K562 (cell line): ENCODE results near the gene DNAJA1. TPM values are rescaled to one million over a fixed set of nuclear protein-coding genes. Genes with fewer than 3 reads are reported as not detected.
A peak's percentile ranks its signal among the peaks of the same experiment; 100 is the strongest.

Source experiments
- ATAC-seq: fragments of 200-7000 bp; cut with Tn5 transposase; 3 replicates; pipeline ENCODE4 v1.9.1; 2020; ENCODE audit warnings: moderate library complexity
- BruUV-seq: library from RNA; stranded (reverse); fragments of 400-500 nt; replicated peaks from 2 replicates; lab custom pipeline; 2021; lab: Mats Ljungman, UMichigan
- CTCF ChIA-PET: fragments of 300-600 bp; formaldehyde crosslinking; extraction: SDS; loops from one replicate; lab custom pipeline; 2021; ENCODE audit warnings: low intra/inter-chr PET ratio; lab: Yijun Ruan, JAX
- POLR2A ChIA-PET: fragments of 300-600, 350-650 bp; sonication (Branson Sonifier 250); formaldehyde crosslinking; extraction: SDS; loops from one replicate; lab custom pipeline; 2021; ENCODE audit warnings: antibody characterized with exemption, inconsistent platforms; lab: Yijun Ruan, JAX
- DNase-seq, 4 experiments: peaks; one replicate each; pipeline versions ENCODE4 v3.0.0 to v3.0.0-alpha.2; 2011 to 2018; ENCODE audit warnings: low spot score in 3 of 4, mixed read lengths in 3 of 4; ENCODE audit errors: extremely low read depth in 1 of 4
- FAIRE-seq: peaks from 2 replicates; lab custom pipeline; 2011; peaks lifted over from hg19 to GRCh38; lab: Jason Lieb, UNC
- H2AFZ ChIP-seq: 2 replicates; pipeline ENCODE4 v1.6.0; 2011; ENCODE audit warnings: low read depth, low read length, control low read depth, inconsistent platforms
- H3K27ac ChIP-seq: fragments of 200-600 bp; 3 replicates; pipeline ENCODE4 v1.8.0; 2011; ENCODE audit warnings: low read depth, mild to moderate bottlenecking, control low read depth, inconsistent platforms, low read length, moderate library complexity, mixed read lengths; ENCODE audit errors: extremely low read depth
- H3K27me3 ChIP-seq, 2 experiments: fragments of 300-600 bp in 1 of 2; 2 replicates in 1 of 2; 3 replicates in 1 of 2; pipeline versions ENCODE4 v1.6.0 to v1.8.0; 2011; ENCODE audit warnings: inconsistent platforms in 2 of 2, low read length in 2 of 2, mild to moderate bottlenecking in 1 of 2, mixed read lengths in 1 of 2, moderate library complexity in 1 of 2; ENCODE audit not compliant: control insufficient read depth in 2 of 2, insufficient read depth in 2 of 2
- H3K36me3 ChIP-seq: fragments of 300-600 bp; 3 replicates; pipeline ENCODE4 v1.8.0; 2011; ENCODE audit warnings: mild to moderate bottlenecking, low read length, inconsistent platforms; ENCODE audit not compliant: control insufficient read depth, insufficient read depth
- H3K4me1 ChIP-seq, 2 experiments: fragments of 200-600 bp in 1 of 2; replicated peaks in 1 of 2; 2 replicates in 1 of 2; 3 replicates in 1 of 2; pipeline versions ENCODE4 v1.5.1 to v1.8.0; 2011; ENCODE audit warnings: inconsistent platforms in 2 of 2, low read length in 2 of 2, mild to moderate bottlenecking in 1 of 2, mixed read lengths in 1 of 2, moderate library complexity in 1 of 2; ENCODE audit not compliant: control insufficient read depth in 2 of 2, insufficient read depth in 2 of 2
- H3K4me2 ChIP-seq: 2 replicates; pipeline ENCODE4 v1.6.1; 2011; ENCODE audit warnings: low read length, control low read depth, inconsistent platforms, mixed read lengths; ENCODE audit not compliant: insufficient read depth
- H3K4me3 ChIP-seq: fragments of 200-600 bp; sonication (generic), shearing (Covaris generic); 2 replicates; pipeline ENCODE4 v1.5.1; 2016; ENCODE audit warnings: control low read depth, inconsistent platforms
- H3K79me2 ChIP-seq: fragments of 200-600 bp; 3 replicates; pipeline ENCODE4 v1.8.0; 2011; ENCODE audit warnings: low read length, inconsistent platforms; ENCODE audit not compliant: control insufficient read depth, insufficient read depth
- H3K9ac ChIP-seq, 2 experiments: 2 replicates each; pipeline versions ENCODE4 v1.6.0 to v1.6.1; 2011; ENCODE audit warnings: low read depth in 2 of 2, low read length in 2 of 2, control low read depth in 1 of 2, inconsistent platforms in 1 of 2, mild to moderate bottlenecking in 1 of 2, mixed read lengths in 1 of 2; ENCODE audit not compliant: insufficient read depth in 1 of 2
- H3K9me1 ChIP-seq: one replicate; pipeline ENCODE4 v1.6.0; 2011; ENCODE audit warnings: inconsistent platforms, mild to moderate bottlenecking, low read length, moderate library complexity; ENCODE audit not compliant: control insufficient read depth, insufficient read depth
- H3K9me3 ChIP-seq: replicated peaks from 2 replicates; pipeline ENCODE4 v1.5.1; 2011; ENCODE audit warnings: low read depth, low read length, inconsistent platforms; ENCODE audit not compliant: control insufficient read depth, insufficient read depth
- H4K20me1 ChIP-seq: replicated peaks from 2 replicates; pipeline ENCODE4 v1.6.1; 2011; ENCODE audit warnings: low read length, inconsistent platforms, mixed read lengths; ENCODE audit not compliant: control insufficient read depth, insufficient read depth
- BRCA1 ChIP-seq, 2 experiments: fragments of 450-650 bp in 1 of 2; sonication (generic) in 1 of 2; formaldehyde crosslinking in 1 of 2; IDR thresholded peaks; 2 replicates each; pipeline versions ENCODE4 v1.5.0 to v1.6.1; 2017 to 2020; ENCODE audit warnings: mild to moderate bottlenecking in 1 of 2, missing genetic modification reagents in 1 of 2
- CEBPB ChIP-seq: fragments of 450-650 bp; IDR thresholded peaks from 2 replicates; pipeline ENCODE4 v1.6.1; 2016; ENCODE audit warnings: missing genetic modification characterization, missing compliant biosample characterization
- RBM14 ChIP-seq: fragments of 200-400 bp; formaldehyde crosslinking; IDR thresholded peaks from 2 replicates; pipeline ENCODE4 v1.6.1; 2018; ENCODE audit warnings: low read depth, mild to moderate bottlenecking, low read length, moderate library complexity, borderline replicate concordance; ENCODE audit not compliant: insufficient read depth
- ZBTB7A ChIP-seq: IDR thresholded peaks from 2 replicates; pipeline ENCODE4 v1.6.1; 2011; ENCODE audit warnings: low read depth, mild to moderate bottlenecking, low read length, moderate library complexity, borderline replicate concordance; ENCODE audit not compliant: control insufficient read depth
- ZNF79 ChIP-seq: fragments of 250-450 bp; sonication (Bioruptor Pico); IDR thresholded peaks from 2 replicates; pipeline ENCODE4 v1.4.0; 2020; ENCODE audit warnings: low read depth, mild to moderate bottlenecking, moderate library complexity
- WGBS: fragments of 100-300 bp; shearing (Covaris generic); methylation state at CpG from one replicate; pipeline ENCODE4 v1.1.6; 2016; ENCODE audit warnings: low coverage, mixed read lengths; ENCODE audit not compliant: insufficient coverage; ENCODE audit errors: missing lambda C conversion rate; 5-methylcytosine and 5-hydroxymethylcytosine counted together
- in situ Hi-C: fragments of 300-500 bp; cut with MboI; formaldehyde crosslinking; loops from 4 replicates; pipeline ENCODE4 v1.15.0; 2018; ENCODE audit warnings: inconsistent platforms, mixed read lengths
- intact Hi-C: fragments of 100-400 bp; cut with micrococcal nuclease; formaldehyde crosslinking; loops from 2 replicates; pipeline ENCODE4 v1.14.2; 2022
- polyA plus RNA-seq, 8 experiments: library from polyadenylated mRNA; depleted of rRNA in 4 of 8; stranded (reverse) in 5 of 8; unstranded in 3 of 8; fragments of >200 nt; fragmentation: Nextera tagmentation in 2 of 8; fragmentation: Illumina TruSeq in 1 of 8; extraction: Ambion mirVana in 2 of 8; extraction: Trizol in 1 of 8; gene quantifications; 2 replicates each; pipeline versions ENCODE4 v1.2.1 to v1.2.3, GENCODE V29; 2011 to 2014; ENCODE audit warnings: inconsistent platforms in 1 of 8, missing spikeins in 1 of 8
- total RNA-seq, 7 experiments: library from RNA; depleted of rRNA in 6 of 7; stranded (reverse); fragments of >200 nt in 6 of 7; fragmentation: Illumina TruSeq in 2 of 7; extraction: Trizol in 2 of 7; gene quantifications; 2 replicates each; pipeline versions ENCODE4 v1.2.1 to v1.2.3, GENCODE V29; 2011 to 2021; ENCODE audit warnings: low replicate concordance in 1 of 7
- TF ChIP-seq, protein P1 (sequence below), 3 experiments: fragments of 200-800 bp in 1 of 3; sonication (Bioruptor generic) in 1 of 3; sonication (generic) in 1 of 3; formaldehyde crosslinking in 1 of 3; IDR thresholded peaks; 2 replicates each; pipeline versions ENCODE4 v1.6.1 to v1.8.0; 2016 to 2022; ENCODE audit warnings: mild to moderate bottlenecking in 2 of 3, missing compliant biosample characterization in 2 of 3, missing genetic modification characterization in 2 of 3, missing genetic modification reagents in 1 of 3
- TF ChIP-seq, protein P2 (sequence below): fragments of 250-450 bp; sonication (Bioruptor Pico); IDR thresholded peaks from 2 replicates; pipeline ENCODE4 v1.8.0; 2021; ENCODE audit warnings: borderline replicate concordance, mild to moderate bottlenecking, moderate library complexity; ENCODE audit not compliant: poor library complexity, severe bottlenecking

DNAJA1 gene
- total and polyA plus RNA-seq, 9 of the 15 experiments (the other 6 are each of a cell fraction or from before 2014, with no cell fraction given) = 109 to 359 (median 175) TPM

DNA sequence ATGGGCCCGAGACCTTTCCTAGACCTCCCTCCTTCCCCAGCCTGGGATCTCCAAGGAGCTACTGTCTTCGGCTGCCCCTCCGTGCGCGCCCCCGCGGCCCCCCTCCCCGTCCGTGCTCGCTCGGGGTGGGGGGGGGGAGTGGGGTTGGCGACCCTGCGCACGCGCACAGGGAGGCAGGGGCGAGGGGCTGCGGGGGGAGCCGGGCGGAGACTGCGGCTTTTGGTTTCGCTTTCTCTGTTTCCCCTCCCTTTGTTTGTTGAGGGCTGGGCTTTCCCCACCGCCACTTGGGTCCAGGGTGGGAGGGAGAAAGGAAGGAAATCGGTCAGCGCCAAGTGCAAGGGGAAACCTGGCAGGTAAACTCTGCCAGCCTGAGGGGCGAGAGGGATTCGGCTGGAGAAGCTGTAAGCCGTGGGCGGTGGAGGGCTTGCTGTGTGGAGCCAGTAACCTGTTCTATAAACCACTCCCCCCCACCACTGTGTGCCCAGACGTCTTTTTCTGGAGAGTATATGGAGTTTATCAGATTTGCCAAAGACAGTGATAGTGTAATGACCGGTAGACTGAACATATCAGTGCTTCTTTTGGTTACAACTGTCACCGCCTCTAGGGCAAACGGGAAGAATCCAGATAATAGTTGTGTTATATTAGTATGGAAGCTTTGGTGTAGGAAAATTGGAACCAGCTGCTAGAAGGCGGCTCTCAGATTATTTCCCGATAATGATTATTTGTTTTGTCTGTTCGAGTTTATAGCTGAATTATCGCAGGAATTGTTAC lies 684 bp downstream of the DNAJA1 start (continued):
- TF ChIP-seq ZBTB7A = peak; percentile 65; the same call in 1 of the 2 replicates
- TF ChIP-seq, protein P1, sequence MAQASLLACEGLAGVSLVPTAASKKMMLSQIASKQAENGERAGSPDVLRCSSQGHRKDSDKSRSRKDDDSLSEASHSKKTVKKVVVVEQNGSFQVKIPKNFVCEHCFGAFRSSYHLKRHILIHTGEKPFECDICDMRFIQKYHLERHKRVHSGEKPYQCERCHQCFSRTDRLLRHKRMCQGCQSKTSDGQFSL (CRISPR knock-in tag; IDR thresholded peaks at IDR 0.05) = peak; percentile 79
- TF ChIP-seq, protein P1 (tag; IDR thresholded peaks at IDR 0.05) = peak in 1 of 2 experiments; percentile 64; a peak in 1 of 4 replicates

DNA sequence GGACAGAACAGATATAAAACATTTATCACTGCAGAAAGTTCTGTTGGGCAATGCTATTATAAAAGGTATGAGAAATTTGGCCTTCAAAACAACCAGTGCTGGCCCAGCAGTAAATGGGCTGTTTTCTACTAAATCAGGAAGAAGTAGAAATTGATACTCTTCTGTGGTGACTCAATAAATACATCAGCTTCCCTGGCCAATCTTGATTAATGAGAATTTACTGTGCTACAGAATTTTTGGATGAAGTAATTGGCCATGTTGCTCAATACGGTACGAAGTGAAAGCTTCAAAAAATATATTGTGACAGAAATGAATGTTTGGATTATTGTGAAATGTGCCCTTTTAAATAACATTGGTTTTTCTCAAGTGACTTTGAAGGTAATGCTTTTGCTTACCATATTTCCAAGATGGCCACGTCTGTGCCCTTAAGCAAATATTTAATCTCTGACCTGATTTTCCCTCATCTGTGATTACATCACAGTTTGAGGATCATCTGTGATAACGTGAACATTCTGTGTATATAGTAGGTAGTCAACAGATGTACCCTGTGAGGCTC lies 4.2 kb downstream of the DNAJA1 start:
- POLR2A ChIA-PET = interaction anchor here (0.9 to 1.6 kb wide), 3 partner anchors 7 to 19 kb away, joined by 4 read pairs; no protein-coding TSS in a partner anchor
- H3K36me3 ChIP-seq = peaks cover 80% of the 10 kb centered on the region

More for the DNA sequence above, 4.2 kb downstream of the DNAJA1 start:
- FAIRE-seq (no peak), DNase-seq (no peak), ATAC-seq (no peak)
- H3K9me1 ChIP-seq = no peaks in the 10 kb centered on the region
- H3K27me3 ChIP-seq = no peaks in the 10 kb centered on the region
- in situ Hi-C loops (no loop called here), intact Hi-C loops (no loop called here)
- H3K9ac ChIP-seq = no peak overlapping the region
- 75% methylated on average over 4 of the region's 4 CpGs for WGBS
- H3K79me2 ChIP-seq = peaks cover 89% of the 10 kb centered on the region
- TF ChIP-seq BRCA1 (IDR thresholded peaks at IDR 0.05) (no peak), BRCA1 (CRISPR knock-in tag; IDR thresholded peaks at IDR 0.05) (no peak), RBM14 (no peak), ZNF79 (CRISPR knock-in tag) (no peak), CEBPB (peak; percentile 38; the same call in 1 of the 2 replicates)
- TF ChIP-seq, protein P2, sequence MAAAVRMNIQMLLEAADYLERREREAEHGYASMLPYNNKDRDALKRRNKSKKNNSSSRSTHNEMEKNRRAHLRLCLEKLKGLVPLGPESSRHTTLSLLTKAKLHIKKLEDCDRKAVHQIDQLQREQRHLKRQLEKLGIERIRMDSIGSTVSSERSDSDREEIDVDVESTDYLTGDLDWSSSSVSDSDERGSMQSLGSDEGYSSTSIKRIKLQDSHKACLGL (CRISPR knock-in tag) = no peak
- H3K4me3 ChIP-seq = no peak overlapping the region
- peaks cover 3 to 9% of the 10 kb centered on the region in 2 experiments; a peak in 4 of 5 replicates for H3K4me1 ChIP-seq
- CTCF ChIA-PET = no interaction called here
- BruUV-seq = no TSS peak
- peaks cover 12% of the 10 kb centered on the region; the same call in 1 of the 2 replicates for H4K20me1 ChIP-seq
- H2AFZ ChIP-seq = no peak overlapping the region
- no peaks in the 10 kb centered on the region for H3K9me3 ChIP-seq
- no peak overlapping the region for H3K27ac ChIP-seq
- no peak overlapping the region for H3K4me2 ChIP-seq
